Epithelial cell of proximal tubule (primary cell): ENCODE data around the gene DDOST. TPM values are rescaled to one million over a fixed set of nuclear protein-coding genes. Genes with fewer than 3 reads are reported as not detected.
"Not testable (repeated sequence)": the region's sequence is repeated elsewhere in the genome, so short reads cannot be mapped to it uniquely, and the experiment has no call there.

ENCODE experiments used
- DNase-seq: peaks from one replicate; pipeline ENCODE4 v3.0.0-alpha.2; 2011; ENCODE audit warnings: low read depth
- H3K4me3 ChIP-seq: 2 replicates; pipeline ENCODE4 v1.5.1; 2011; ENCODE audit warnings: low read depth, mild to moderate bottlenecking, low read length
- CTCF ChIP-seq: conservative IDR thresholded peaks from 2 replicates; pipeline ENCODE4 v1.5.1; 2012; ENCODE audit warnings: low read depth, mild to moderate bottlenecking, low read length
- total RNA-seq: library from RNA; depleted of rRNA; stranded (reverse); fragments of >200 nt; gene quantifications from 2 replicates; pipeline ENCODE4 v1.2.3, GENCODE V29; 2015

DDOST gene
- total RNA-seq, 1 donor from 2014 or later = 191 TPM

GRCh38 chr1:20684651-20685050 lies 23.5 kb upstream of the DDOST start:
- no peak overlapping the region for H3K4me3 ChIP-seq
- no peak for DNase-seq
- TF ChIP-seq CTCF = no peak

GRCh38 chr1:20684050-20684620 lies 23.0 kb upstream of the DDOST start:
- no peak for DNase-seq
- no peak overlapping the region for H3K4me3 ChIP-seq
- TF ChIP-seq CTCF = no peak

- TF ChIP-seq CTCF = no peak
- DNase-seq = no peak
- H3K4me3 ChIP-seq = no peak overlapping the region
Measured at GRCh38 chr1:20683614-20684013, 22.4 kb upstream of the DDOST start.

- H3K4me3 ChIP-seq = no peak overlapping the region
Measured at GRCh38 chr1:20682571-20683236, 21.5 kb upstream of the DDOST start.

GRCh38 chr1:20681999-20682398 lies 20.8 kb upstream of the DDOST start:
- no peak overlapping the region for H3K4me3 ChIP-seq
- no peak for DNase-seq
- no peak for TF ChIP-seq CTCF

More at GRCh38 chr1:20682571-20683236, 21.5 kb upstream of the DDOST start:
- DNase-seq = no peak
- no peak for TF ChIP-seq CTCF

- no peak overlapping the region for H3K4me3 ChIP-seq
- no peak for DNase-seq
- no peak for TF ChIP-seq CTCF
Measured at GRCh38 chr1:20680269-20680668, 19.1 kb upstream of the DDOST start.

GRCh38 chr1:20678599-20678998 lies 17.4 kb upstream of the DDOST start:
- H3K4me3 ChIP-seq = no peak overlapping the region
- TF ChIP-seq CTCF = no peak
- no peak for DNase-seq

- not testable (repeated sequence) for DNase-seq, H3K4me3 ChIP-seq
Measured at GRCh38 chr1:20673626-20674025, 12.5 kb upstream of the DDOST start.
